K562 (cell line): ENCODE results near the gene C16orf96. TPM values are rescaled to one million over a fixed set of nuclear protein-coding genes. Genes with fewer than 3 reads are reported as not detected.
A peak's percentile ranks its signal among the peaks of the same experiment; 100 is the strongest.

ENCODE experiments used
- BRCA1 ChIP-seq, 2 experiments: fragments of 450-650 bp in 1 of 2; sonication (generic) in 1 of 2; formaldehyde crosslinking in 1 of 2; IDR thresholded peaks; 2 replicates each; pipeline versions ENCODE4 v1.5.0 to v1.6.1; 2017 to 2020; ENCODE audit warnings: mild to moderate bottlenecking in 1 of 2, missing genetic modification reagents in 1 of 2
- ERF ChIP-seq: fragments of 450-650 bp; formaldehyde crosslinking; IDR thresholded peaks from 2 replicates; pipeline ENCODE4 v1.4.0; 2020; ENCODE audit warnings: mild to moderate bottlenecking, mixed read lengths
- MBD2 ChIP-seq: sonication (generic); IDR thresholded peaks from 2 replicates; pipeline ENCODE4 v1.6.1; 2016; ENCODE audit warnings: low read depth, borderline replicate concordance
- MTA3 ChIP-seq: fragments of 450-650 bp; formaldehyde crosslinking; IDR thresholded peaks from 2 replicates; pipeline ENCODE4 v1.6.1; 2017; ENCODE audit warnings: mild to moderate bottlenecking, borderline replicate concordance
- ZBTB17 ChIP-seq: fragments of 450-650 bp; formaldehyde crosslinking; IDR thresholded peaks from 2 replicates; pipeline ENCODE4 v1.4.0; 2020; ENCODE audit warnings: mild to moderate bottlenecking
- ZNF124 ChIP-seq: sonication (generic); formaldehyde crosslinking; IDR thresholded peaks from 2 replicates; pipeline ENCODE4 v1.8.1; 2022; ENCODE audit warnings: missing genetic modification reagents
- polyA plus RNA-seq, 8 experiments: library from polyadenylated mRNA; depleted of rRNA in 4 of 8; stranded (reverse) in 5 of 8; unstranded in 3 of 8; fragments of >200 nt; fragmentation: Nextera tagmentation in 2 of 8; fragmentation: Illumina TruSeq in 1 of 8; extraction: Ambion mirVana in 2 of 8; extraction: Trizol in 1 of 8; gene quantifications; 2 replicates each; pipeline versions ENCODE4 v1.2.1 to v1.2.3, GENCODE V29; 2011 to 2014; ENCODE audit warnings: inconsistent platforms in 1 of 8, missing spikeins in 1 of 8
- total RNA-seq, 7 experiments: library from RNA; depleted of rRNA in 6 of 7; stranded (reverse); fragments of >200 nt in 6 of 7; fragmentation: Illumina TruSeq in 2 of 7; extraction: Trizol in 2 of 7; gene quantifications; 2 replicates each; pipeline versions ENCODE4 v1.2.1 to v1.2.3, GENCODE V29; 2011 to 2021; ENCODE audit warnings: low replicate concordance in 1 of 7
- TF ChIP-seq, protein P1 (sequence below): fragments of 150-350 bp; IDR thresholded peaks from 2 replicates; pipeline ENCODE4 v1.6.1; 2014; ENCODE audit warnings: low read depth, mild to moderate bottlenecking, low read length, borderline replicate concordance
- TF ChIP-seq, protein P2 (sequence below), 3 experiments: fragments of 200-800 bp in 1 of 3; sonication (Bioruptor generic) in 1 of 3; sonication (generic) in 1 of 3; formaldehyde crosslinking in 1 of 3; IDR thresholded peaks; 2 replicates each; pipeline versions ENCODE4 v1.6.1 to v1.8.0; 2016 to 2022; ENCODE audit warnings: mild to moderate bottlenecking in 2 of 3, missing compliant biosample characterization in 2 of 3, missing genetic modification characterization in 2 of 3, missing genetic modification reagents in 1 of 3
- TF ChIP-seq, protein P3 (sequence below): fragments of 450-650 bp; IDR thresholded peaks from 2 replicates; pipeline ENCODE4 v1.6.1; 2017; ENCODE audit warnings: antibody characterized with exemption, mild to moderate bottlenecking
- TF ChIP-seq, protein P4 (sequence below): fragments of 250-450 bp; sonication (Bioruptor Pico); IDR thresholded peaks from 2 replicates; pipeline ENCODE4 v1.5.0; 2021
- TF ChIP-seq, protein P5 (sequence below), 2 experiments: fragments of 450-650 bp; IDR thresholded peaks; 2 replicates each; pipeline ENCODE4 v1.6.1; 2016
- TF ChIP-seq, protein P6 (sequence below): sonication (generic); formaldehyde crosslinking; IDR thresholded peaks from 2 replicates; pipeline ENCODE4 v1.8.0; 2022; ENCODE audit warnings: mild to moderate bottlenecking, low read depth, missing genetic modification reagents

The C16orf96 gene
- total and polyA plus RNA-seq, 9 of the 15 experiments (the other 6 are each of a cell fraction or from before 2014, with no cell fraction given), result not detected

DNA sequence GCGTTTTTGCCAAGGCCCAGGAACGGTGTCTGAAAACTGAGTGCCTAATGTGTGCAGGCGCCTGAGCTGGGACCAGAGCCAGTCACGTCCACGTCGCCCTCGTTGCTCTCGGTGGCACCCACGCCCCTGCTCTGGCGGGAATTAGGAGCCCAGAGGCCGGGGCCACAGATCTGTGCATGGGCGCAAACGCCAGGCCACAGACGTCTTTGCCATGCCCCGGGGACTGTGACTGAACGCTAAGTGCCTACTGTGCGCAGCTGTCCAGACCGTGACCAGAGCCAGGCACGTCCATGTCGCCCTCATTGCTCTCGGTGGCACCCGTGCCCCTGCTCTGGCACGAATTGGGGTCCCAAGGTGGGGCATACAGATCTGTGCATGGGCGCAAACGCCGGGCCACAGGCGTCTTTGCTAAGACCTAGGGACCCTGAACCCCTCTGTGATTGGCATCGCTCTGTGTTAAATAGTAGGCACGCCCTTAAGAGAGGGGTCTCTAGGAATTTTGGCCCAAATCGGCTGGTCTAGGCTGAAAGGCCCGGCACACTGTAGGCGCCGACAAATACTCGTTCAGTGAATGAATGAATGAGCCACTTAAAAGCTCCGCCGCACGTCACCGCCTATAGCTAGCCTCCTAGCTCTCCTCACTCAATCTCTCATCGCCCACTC is 59.4 kb downstream of the C16orf96 start (continued):
- TF ChIP-seq BRCA1 (IDR thresholded peaks at IDR 0.05) (no peak), BRCA1 (CRISPR knock-in tag; IDR thresholded peaks at IDR 0.05) (no peak), MTA3 (peak; percentile 14; the same call in 1 of the 2 replicates), ZBTB17 (CRISPR knock-in tag) (no peak), ERF (CRISPR knock-in tag) (no peak), MBD2 (no peak), ZNF124 (no peak)
- TF ChIP-seq, protein P1, sequence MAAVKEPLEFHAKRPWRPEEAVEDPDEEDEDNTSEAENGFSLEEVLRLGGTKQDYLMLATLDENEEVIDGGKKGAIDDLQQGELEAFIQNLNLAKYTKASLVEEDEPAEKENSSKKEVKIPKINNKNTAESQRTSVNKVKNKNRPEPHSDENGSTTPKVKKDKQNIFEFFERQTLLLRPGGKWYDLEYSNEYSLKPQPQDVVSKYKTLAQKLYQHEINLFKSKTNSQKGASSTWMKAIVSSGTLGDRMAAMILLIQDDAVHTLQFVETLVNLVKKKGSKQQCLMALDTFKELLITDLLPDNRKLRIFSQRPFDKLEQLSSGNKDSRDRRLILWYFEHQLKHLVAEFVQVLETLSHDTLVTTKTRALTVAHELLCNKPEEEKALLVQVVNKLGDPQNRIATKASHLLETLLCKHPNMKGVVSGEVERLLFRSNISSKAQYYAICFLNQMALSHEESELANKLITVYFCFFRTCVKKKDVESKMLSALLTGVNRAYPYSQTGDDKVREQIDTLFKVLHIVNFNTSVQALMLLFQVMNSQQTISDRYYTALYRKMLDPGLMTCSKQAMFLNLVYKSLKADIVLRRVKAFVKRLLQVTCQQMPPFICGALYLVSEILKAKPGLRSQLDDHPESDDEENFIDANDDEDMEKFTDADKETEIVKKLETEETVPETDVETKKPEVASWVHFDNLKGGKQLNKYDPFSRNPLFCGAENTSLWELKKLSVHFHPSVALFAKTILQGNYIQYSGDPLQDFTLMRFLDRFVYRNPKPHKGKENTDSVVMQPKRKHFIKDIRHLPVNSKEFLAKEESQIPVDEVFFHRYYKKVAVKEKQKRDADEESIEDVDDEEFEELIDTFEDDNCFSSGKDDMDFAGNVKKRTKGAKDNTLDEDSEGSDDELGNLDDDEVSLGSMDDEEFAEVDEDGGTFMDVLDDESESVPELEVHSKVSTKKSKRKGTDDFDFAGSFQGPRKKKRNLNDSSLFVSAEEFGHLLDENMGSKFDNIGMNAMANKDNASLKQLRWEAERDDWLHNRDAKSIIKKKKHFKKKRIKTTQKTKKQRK, result no peak
- TF ChIP-seq, protein P2, sequence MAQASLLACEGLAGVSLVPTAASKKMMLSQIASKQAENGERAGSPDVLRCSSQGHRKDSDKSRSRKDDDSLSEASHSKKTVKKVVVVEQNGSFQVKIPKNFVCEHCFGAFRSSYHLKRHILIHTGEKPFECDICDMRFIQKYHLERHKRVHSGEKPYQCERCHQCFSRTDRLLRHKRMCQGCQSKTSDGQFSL (CRISPR knock-in tag; IDR thresholded peaks at IDR 0.05), result no peak
- TF ChIP-seq, protein P2 (tag; IDR thresholded peaks at IDR 0.05), result 0 out of 4 replicates have a peak, but pooled peaks of 1 of the 2 experiments have one; percentile 42
- TF ChIP-seq, protein P3, sequence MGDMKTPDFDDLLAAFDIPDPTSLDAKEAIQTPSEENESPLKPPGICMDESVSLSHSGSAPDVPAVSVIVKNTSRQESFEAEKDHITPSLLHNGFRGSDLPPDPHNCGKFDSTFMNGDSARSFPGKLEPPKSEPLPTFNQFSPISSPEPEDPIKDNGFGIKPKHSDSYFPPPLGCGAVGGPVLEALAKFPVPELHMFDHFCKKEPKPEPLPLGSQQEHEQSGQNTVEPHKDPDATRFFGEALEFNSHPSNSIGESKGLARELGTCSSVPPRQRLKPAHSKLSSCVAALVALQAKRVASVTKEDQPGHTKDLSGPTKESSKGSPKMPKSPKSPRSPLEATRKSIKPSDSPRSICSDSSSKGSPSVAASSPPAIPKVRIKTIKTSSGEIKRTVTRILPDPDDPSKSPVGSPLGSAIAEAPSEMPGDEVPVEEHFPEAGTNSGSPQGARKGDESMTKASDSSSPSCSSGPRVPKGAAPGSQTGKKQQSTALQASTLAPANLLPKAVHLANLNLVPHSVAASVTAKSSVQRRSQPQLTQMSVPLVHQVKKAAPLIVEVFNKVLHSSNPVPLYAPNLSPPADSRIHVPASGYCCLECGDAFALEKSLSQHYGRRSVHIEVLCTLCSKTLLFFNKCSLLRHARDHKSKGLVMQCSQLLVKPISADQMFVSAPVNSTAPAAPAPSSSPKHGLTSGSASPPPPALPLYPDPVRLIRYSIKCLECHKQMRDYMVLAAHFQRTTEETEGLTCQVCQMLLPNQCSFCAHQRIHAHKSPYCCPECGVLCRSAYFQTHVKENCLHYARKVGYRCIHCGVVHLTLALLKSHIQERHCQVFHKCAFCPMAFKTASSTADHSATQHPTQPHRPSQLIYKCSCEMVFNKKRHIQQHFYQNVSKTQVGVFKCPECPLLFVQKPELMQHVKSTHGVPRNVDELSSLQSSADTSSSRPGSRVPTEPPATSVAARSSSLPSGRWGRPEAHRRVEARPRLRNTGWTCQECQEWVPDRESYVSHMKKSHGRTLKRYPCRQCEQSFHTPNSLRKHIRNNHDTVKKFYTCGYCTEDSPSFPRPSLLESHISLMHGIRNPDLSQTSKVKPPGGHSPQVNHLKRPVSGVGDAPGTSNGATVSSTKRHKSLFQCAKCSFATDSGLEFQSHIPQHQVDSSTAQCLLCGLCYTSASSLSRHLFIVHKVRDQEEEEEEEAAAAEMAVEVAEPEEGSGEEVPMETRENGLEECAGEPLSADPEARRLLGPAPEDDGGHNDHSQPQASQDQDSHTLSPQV, result peak; percentile 11
- TF ChIP-seq, protein P4, sequence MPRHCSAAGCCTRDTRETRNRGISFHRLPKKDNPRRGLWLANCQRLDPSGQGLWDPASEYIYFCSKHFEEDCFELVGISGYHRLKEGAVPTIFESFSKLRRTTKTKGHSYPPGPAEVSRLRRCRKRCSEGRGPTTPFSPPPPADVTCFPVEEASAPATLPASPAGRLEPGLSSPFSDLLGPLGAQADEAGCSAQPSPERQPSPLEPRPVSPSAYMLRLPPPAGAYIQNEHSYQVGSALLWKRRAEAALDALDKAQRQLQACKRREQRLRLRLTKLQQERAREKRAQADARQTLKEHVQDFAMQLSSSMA, result no peak
- TF ChIP-seq, protein P5, sequence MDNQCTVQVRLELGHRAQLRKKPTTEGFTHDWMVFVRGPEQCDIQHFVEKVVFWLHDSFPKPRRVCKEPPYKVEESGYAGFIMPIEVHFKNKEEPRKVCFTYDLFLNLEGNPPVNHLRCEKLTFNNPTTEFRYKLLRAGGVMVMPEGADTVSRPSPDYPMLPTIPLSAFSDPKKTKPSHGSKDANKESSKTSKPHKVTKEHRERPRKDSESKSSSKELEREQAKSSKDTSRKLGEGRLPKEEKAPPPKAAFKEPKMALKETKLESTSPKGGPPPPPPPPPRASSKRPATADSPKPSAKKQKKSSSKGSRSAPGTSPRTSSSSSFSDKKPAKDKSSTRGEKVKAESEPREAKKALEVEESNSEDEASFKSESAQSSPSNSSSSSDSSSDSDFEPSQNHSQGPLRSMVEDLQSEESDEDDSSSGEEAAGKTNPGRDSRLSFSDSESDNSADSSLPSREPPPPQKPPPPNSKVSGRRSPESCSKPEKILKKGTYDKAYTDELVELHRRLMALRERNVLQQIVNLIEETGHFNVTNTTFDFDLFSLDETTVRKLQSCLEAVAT (IDR thresholded peaks at IDR 0.05), result peak in 1 of 2 experiments; percentile 83; a peak in 2 of 4 replicates
- TF ChIP-seq, protein P6, sequence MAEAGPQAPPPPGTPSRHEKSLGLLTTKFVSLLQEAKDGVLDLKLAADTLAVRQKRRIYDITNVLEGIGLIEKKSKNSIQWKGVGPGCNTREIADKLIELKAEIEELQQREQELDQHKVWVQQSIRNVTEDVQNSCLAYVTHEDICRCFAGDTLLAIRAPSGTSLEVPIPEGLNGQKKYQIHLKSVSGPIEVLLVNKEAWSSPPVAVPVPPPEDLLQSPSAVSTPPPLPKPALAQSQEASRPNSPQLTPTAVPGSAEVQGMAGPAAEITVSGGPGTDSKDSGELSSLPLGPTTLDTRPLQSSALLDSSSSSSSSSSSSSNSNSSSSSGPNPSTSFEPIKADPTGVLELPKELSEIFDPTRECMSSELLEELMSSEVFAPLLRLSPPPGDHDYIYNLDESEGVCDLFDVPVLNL (CRISPR knock-in tag), result no peak
